Measurements from ENCODE around the gene PNPLA3.
A peak's percentile ranks its signal among the peaks of the same experiment; 100 is the strongest.

The PNPLA3 gene

DNA sequence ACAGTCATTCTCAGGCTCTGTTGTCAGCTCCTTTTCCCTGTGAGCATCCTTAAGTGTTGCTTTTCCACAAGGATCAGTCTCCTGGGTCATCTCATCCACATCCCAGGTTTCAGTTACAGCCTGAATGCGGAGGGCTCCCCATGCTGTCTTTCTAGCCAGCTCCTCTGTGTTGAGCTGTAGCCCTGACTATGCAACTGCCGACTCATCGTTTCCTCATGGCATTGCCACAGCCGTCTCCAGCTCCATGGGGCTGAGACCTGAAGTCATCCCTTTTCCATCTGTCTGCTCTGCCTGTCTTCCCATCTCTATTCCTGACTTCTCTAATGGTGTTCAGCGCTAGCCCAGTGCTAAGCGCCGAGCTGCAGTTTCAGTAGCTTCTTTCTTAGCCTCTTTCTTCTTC lies 43.5 kb downstream of the PNPLA3 start:
- no peak for DNase-seq (ENCODE audit: low read depth)

- DNase-seq (ENCODE audit: low read depth), result no peak
Observed at GRCh38 chr22:43968614-43969013, 45.0 kb downstream of the PNPLA3 start.

DNA sequence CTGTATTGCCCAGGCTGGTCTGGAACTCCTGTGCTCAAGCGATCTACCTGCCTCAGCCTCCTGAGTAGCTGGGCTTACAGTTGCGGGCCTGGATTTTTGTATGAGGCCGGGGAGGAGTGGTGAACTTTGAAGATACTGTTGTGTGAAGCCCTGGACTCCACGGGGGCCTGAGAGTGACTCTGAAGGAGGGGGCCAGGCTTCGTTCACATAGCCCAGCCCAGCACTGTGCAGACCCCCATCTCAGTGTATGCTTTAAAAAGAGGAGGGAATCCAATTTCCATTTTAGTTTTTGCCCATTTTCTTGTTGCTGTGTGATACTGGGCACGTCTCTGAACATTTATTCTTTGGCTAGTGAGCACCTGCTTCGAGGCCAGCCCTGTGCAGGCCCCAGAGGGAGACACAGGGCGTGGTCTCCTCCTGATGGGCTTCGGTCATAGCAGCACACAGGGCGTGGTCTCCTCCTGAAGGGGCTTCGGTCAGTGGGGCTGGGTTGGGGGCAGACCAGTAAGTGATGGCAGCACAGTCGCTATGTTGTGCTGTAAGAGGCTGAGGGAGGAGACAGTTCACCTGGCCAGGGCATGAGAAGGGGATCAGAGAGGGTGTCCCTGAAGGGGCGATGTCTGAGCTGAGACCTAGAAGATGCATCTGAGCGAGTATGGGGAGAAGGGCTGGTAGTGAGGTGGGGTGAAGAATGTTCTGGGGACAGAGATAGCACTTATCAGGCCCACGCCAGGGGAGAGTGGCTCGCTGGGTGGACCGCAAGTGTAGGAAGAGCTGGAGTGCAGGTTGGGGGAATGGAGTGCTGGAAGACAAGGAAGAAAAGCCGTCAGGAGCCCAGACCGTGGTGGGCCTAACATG lies 45.6 kb downstream of the PNPLA3 start:
- no peak for DNase-seq (ENCODE audit: low read depth)

DNA sequence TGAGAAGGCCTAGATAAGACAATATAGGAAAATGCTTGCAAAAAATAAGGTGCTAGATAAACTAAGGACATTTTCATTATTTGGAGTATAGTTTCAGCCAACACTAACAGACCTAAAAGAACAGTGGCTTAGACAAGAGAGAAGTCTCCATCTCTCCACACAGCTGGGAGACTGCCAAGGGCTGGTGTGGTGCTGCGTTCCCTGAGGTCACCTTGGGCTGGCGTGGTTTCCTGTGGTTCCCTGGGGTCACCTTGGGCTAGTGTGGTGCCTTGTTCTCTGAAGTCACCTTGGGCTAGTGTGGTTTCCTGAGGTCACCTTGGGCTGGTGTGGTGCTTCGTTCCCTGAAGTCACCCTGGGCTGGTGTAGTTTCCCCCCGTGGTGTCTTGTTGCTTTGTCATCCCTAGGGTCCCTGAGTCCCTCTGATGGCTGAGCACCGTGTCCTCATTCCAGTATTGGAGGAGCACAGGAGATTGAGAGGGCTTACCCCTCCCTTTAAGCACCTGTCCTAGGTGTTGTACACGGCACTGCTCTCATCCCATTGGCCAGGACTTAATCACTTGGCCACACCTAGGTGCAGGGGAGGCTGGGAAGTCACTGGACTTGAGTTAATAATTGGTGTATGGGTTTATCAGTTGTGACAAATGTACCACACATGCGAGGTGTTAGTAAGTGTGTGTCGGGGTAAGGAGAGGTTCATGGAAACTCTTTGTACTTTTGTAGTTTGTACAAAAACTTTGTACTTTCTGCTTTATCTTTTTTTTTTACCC lies 46.6 kb downstream of the PNPLA3 start:
- DNase-seq (ENCODE audit: low read depth), result no peak

GRCh38 chr22:43971112-43971511 lies 47.5 kb downstream of the PNPLA3 start:
- DNase-seq (ENCODE audit: low read depth), result no peak

DNA sequence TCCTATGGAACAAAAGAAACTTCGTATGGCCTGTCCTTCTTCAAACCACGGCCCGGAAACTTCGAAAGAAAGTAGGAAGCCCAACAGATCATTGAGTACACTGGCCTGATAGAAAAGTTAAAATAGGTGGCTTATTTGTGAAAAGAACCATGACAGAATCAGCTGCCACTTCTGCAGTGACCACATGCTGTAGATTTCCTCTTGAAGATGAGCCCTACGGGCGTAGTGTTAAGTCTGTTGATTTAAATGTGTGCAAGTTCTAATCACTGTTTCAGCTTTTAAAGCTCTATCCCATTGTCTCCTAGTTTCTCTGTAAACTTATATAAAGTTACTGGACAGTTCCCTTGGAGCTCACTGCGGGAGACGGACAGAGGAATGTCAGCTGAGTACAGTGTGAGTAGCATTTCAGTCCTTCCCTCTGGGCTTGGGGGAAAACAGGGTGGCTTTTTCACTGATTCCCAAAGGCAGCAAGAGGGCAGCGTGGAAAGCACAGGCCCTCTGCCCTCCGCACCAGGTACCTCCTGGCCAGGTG lies 49.4 kb downstream of the PNPLA3 start:
- no peak for DNase-seq (ENCODE audit: low read depth)

GRCh38 chr22:43974028-43974545 lies 50.5 kb downstream of the PNPLA3 start:
- no peak for DNase-seq (ENCODE audit: low read depth)

DNA sequence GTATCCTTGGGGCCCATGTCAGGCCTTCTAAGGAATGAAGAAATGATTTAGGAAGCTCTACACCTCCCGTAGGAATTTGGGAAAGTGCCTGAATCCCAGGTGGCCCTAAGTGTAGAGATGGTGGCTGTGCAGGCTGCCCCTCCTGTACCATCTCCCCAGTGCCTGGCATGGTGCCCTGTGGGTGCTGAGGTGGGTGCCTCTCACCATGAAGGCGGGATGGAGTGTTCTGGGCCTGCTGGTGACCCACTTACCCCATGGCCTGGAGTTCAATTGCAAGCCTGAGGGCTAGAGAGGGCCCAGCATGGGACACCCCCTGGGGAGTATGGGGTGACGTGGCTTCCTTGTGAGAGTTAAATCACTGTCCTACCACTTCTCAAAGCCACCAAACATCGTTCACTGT lies 51.4 kb downstream of the PNPLA3 start:
- DNase-seq (ENCODE audit: low read depth), result no peak

DNA sequence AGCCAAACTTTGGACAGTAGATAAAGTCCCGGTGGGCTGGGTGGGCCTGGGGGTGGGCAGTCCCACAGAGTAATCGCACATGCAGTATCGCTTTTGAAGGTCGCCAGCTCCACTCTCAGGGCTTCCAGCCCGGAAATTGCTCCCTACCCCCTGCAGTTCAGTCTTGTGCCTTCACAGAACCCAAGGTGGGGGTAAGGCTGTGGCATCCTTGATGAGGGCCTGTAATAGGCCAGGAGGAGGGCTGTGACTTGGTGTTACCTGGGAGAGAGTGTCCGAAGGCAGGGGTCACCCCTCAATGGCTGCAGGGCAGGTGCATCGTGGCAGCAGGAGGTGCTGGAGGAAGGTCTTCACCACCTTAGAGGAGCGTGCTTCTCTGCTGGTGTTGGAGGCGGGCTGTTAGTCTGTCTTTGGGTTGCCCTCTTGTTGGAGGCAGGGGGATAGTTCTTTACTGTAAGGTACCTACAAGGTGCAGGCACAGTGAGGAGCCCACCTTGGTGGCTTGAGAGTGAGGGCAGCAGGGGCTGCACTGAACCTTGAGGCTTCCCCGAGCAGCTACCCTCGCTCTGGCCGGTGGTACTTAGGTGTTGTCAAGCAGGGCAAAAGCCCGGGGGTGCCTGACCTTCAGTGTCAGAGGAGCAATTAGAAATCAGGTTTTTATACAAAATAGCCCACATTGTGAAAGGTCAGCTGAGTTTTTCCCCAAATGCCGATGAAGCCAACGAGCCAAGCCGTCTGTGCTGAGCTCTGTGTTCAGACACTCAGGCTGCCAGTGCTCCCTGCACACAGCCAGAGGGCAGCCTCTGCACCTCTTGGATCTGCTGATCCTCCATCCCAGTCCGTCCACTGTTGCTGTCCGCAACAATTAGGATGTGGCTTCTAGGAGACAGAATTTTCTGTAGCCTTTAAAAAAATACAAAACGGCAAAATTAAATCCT lies 53.5 kb downstream of the PNPLA3 start:
- DNase-seq (ENCODE audit: low read depth), result no peak

DNA sequence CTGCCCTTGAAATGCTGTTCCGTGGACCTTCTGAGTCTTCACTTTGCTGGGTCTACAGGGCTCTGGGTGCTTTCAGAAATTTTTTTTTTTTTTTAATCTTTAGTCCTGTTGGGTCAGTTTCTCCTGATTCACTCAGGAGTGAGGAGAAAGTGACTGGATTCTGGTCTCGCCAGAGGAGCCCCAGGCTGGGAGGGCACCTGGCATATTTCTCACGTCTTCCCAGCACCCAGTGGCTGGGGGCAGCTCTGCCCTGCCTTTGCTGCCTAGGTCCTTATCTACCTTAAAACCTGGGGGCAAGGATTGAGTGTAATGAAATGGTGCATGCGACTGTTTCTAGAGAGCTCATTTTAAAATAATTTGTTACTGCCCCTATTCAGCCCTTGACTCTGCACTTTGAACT lies 55.0 kb downstream of the PNPLA3 start:
- DNase-seq (ENCODE audit: low read depth), result no peak

GRCh38 chr22:43980579-43980978 lies 57.0 kb downstream of the PNPLA3 start:
- DNase-seq (ENCODE audit: low read depth), result no peak

DNA sequence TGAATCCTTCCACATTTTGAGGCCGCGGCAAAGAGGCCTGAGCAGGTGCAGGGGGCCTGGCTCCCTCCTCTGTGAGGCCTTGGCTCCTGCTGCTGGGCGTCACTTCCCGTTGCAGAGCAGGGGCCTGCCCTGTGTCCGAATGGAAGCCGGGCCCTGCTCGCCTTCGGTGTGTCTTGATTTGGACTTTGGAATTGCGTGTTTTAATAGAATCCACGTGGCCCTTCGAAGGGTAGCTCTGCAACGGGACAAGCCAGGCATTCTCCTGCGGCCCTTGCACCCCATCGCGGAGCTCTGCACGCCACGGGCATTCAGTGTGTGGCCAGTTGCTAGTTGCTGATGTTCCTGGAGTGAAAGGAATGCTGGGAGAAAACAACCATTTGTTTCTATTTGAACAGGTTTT lies 57.4 kb downstream of the PNPLA3 start:
- no peak for DNase-seq (ENCODE audit: low read depth)

DNA sequence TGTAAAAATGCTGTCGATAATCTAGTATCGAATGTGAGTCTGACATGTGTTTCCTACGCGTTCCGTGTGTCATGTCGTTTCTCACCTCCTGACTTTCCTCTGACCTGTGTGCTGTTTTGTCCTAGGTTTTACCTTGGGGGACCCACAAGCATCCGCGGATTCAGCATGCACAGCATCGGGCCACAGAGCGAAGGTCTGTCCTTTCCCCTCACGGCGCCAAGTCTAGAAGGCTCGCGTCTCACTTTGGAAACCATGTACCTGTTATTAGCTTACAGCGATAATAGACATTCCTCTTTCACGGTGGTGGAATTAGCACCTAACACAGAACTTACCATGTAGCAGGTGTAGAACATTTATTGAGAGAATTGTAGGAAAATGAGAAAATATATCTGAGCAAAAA lies 60.2 kb downstream of the PNPLA3 start:
- no peak for DNase-seq (ENCODE audit: low read depth)

- DNase-seq (ENCODE audit: low read depth), result no peak
Observed at GRCh38 chr22:43985532-43985931, 61.9 kb downstream of the PNPLA3 start.

DNA sequence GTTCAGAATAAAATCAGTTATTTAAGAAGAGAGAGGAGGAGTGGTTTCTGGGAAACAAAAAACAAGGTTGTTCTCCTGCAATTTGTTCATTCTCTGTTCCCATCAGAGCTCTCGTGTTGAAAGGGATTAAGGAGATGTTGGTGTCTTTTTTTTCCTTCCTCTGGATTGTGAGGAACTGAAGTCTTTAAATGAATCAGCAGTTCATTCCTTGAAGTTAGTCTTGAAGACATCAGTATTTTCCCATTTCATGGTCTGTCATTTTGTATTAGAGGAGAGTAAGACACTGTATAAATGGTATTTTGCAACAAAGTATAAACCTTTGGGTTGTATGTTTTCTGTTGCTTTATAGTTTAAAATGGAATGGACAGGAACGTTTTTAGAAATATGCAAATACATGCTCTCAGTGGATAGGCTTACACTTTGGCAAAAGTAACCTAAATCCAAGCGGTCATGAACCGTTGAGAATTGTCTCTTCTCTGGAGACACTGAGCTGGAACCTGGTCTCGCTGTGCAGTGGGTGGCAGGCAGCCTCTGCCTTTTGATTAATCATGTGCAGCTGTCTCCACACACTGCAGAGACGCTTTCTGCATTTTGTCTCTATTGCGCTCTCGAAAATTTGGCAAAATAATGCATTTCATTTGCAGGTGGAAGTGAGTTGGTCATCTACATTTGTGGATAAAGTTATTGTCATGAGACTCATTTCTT lies 64.7 kb downstream of the PNPLA3 start:
- DNase-seq (ENCODE audit: low read depth), result no peak

- no peak for DNase-seq (ENCODE audit: low read depth)
Observed at GRCh38 chr22:43988960-43989359, 65.4 kb downstream of the PNPLA3 start.

- DNase-seq (ENCODE audit: low read depth), result no peak
Observed at GRCh38 chr22:43990044-43990443, 66.4 kb downstream of the PNPLA3 start.

DNA sequence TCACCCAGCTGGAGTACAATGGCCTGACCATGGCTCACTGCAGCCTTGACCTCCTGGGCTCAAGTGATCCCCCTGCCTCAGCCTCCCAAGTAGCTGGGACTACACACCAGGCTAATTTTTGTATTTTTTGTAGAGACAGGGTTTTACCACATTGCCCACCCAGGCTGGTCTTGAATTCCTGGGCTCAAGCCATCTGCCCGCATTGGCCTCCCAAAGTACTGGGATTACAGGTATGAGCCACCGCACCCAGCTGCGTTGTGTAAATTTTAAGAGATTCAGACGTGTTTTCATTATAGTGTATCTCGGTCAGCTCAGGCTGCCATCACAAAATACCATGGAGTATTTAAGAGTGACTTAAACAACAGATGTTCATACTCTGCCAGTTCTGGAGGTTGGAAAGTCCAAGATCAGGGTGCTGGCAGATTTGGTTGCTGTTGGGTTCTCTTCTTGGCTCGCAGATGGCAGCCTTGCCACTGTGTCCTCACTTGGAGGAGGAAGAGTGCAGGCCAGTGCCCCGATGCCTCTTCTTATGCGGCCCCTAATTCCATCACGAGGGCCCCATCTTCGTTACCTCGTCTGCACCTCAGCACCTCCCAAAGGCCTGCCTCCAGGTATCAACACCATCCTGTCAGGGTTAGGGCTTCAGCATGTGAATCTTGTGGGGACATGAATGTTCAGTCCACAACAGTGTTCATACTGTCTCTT lies 67.9 kb downstream of the PNPLA3 start:
- DNase-seq (ENCODE audit: low read depth), result no peak

DNA sequence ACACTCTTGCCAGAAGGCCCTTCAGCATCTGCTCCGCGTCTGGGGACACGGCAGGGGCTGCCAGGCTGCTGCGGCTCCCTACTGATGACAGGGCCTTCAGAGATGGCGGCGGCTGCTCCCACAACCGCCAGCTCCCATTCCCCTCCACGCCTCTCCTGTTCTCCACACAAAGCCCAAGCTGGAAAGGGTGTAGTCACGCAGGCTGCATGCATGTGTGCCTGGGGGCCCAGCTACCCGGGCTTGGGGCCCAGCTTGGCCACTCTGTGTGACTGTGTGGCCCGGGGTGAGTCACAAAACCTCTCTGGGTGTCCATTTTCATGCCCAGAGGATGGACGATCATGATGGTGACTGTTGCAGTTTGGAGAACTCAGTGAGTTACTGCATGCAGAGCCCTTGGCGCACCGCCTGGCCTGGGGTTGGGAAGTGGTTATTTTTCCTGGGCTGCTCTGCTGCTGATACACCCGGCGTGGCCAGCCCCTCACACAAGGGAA lies 68.8 kb downstream of the PNPLA3 start:
- no peak for DNase-seq (ENCODE audit: low read depth)

- peak; percentile 17 for DNase-seq (ENCODE audit: low read depth)
Observed at GRCh38 chr22:43993072-43993760, 69.6 kb downstream of the PNPLA3 start.

Measured in CMK (cell line).